Astrocyte (in vitro differentiated cells and primary cell): ENCODE data around the gene KNSTRN.

Source experiments
- EZH2 ChIP-seq: IDR thresholded peaks from 2 replicates; pipeline ENCODE4 v1.6.1; 2012; ENCODE audit warnings: mild to moderate bottlenecking, low read length, inconsistent platforms; ENCODE audit not compliant: insufficient read depth
- TF ChIP-seq, protein P1 (sequence below): IDR thresholded peaks from 2 replicates; pipeline ENCODE4 v1.5.1; 2011; ENCODE audit warnings: low read depth, mild to moderate bottlenecking, inconsistent platforms, low read length, moderate library complexity; ENCODE audit not compliant: insufficient read depth

- TF ChIP-seq, protein P1, sequence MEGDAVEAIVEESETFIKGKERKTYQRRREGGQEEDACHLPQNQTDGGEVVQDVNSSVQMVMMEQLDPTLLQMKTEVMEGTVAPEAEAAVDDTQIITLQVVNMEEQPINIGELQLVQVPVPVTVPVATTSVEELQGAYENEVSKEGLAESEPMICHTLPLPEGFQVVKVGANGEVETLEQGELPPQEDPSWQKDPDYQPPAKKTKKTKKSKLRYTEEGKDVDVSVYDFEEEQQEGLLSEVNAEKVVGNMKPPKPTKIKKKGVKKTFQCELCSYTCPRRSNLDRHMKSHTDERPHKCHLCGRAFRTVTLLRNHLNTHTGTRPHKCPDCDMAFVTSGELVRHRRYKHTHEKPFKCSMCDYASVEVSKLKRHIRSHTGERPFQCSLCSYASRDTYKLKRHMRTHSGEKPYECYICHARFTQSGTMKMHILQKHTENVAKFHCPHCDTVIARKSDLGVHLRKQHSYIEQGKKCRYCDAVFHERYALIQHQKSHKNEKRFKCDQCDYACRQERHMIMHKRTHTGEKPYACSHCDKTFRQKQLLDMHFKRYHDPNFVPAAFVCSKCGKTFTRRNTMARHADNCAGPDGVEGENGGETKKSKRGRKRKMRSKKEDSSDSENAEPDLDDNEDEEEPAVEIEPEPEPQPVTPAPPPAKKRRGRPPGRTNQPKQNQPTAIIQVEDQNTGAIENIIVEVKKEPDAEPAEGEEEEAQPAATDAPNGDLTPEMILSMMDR, result no peak
- no peak for TF ChIP-seq EZH2
Measured at GRCh38 chr15:40420793-40421192, 38.3 kb downstream of the KNSTRN start.
